GM20431 (cell line): ENCODE data around the gene NFKBIE.
"Not testable (repeated sequence)": the region's sequence is repeated elsewhere in the genome, so short reads cannot be mapped to it uniquely, and the experiment has no call there.

Experiments
- in situ Hi-C: fragments of 300-500 bp; cut with MseI, MboI; formaldehyde crosslinking; loops from one replicate; pipeline ENCODE4 v1.15.0; 2020; ENCODE audit warnings: low sequenced_read_pairs; ENCODE audit not compliant: unreplicated experiment

Gene NFKBIE, protein sequence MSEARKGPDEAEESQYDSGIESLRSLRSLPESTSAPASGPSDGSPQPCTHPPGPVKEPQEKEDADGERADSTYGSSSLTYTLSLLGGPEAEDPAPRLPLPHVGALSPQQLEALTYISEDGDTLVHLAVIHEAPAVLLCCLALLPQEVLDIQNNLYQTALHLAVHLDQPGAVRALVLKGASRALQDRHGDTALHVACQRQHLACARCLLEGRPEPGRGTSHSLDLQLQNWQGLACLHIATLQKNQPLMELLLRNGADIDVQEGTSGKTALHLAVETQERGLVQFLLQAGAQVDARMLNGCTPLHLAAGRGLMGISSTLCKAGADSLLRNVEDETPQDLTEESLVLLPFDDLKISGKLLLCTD

GRCh38 chr6:44265007-44265721 is at the start of gene NFKBIE:
Gene NFKBIE (minus strand): TSS chr6:44265551. CDS start chr6:44265346, 205 bp downstream.
- in situ Hi-C loops = no loop called here

- in situ Hi-C loops = not testable (repeated sequence)
Measured at GRCh38 chr6:44314657-44315056, 49.3 kb upstream of the NFKBIE start.

GRCh38 chr6:44312901-44313788 is 47.8 kb upstream of the NFKBIE start, which contains the start of gene AARS2:
Gene AARS2 (minus strand): TSS chr6:44313347. CDS start chr6:44313323, 24 bp downstream.
- in situ Hi-C loops = no loop called here

GRCh38 chr6:44311767-44312166 is 46.4 kb upstream of the NFKBIE start:
- in situ Hi-C loops = no loop called here

GRCh38 chr6:44311304-44311703 is 46.0 kb upstream of the NFKBIE start:
- in situ Hi-C loops = no loop called here

DNA sequence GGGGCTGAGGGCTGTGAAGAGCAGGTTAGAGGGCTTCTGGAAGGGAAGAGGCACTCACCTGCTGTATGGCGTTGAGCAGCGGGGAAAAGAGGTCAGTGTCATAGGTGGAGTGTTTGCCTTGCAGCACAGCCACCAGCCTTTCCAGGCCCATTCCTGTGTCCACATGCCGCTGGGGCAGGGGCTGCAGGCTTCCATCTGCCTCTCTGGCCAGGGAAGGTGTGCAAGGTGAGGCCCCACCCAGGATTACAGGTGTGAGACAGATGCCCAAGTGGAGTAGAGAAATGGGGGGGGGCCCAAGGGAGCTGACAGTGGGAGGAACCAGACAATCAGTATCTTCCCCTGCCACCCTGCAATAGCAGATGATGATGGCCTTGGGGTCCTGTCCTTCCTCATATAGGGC is 44.9 kb upstream of the NFKBIE start:
- in situ Hi-C loops = no loop called here

GRCh38 chr6:44309631-44310030 is 44.3 kb upstream of the NFKBIE start:
- in situ Hi-C loops = no loop called here

- in situ Hi-C loops = no loop called here
Measured at GRCh38 chr6:44309092-44309491, 43.7 kb upstream of the NFKBIE start.

DNA sequence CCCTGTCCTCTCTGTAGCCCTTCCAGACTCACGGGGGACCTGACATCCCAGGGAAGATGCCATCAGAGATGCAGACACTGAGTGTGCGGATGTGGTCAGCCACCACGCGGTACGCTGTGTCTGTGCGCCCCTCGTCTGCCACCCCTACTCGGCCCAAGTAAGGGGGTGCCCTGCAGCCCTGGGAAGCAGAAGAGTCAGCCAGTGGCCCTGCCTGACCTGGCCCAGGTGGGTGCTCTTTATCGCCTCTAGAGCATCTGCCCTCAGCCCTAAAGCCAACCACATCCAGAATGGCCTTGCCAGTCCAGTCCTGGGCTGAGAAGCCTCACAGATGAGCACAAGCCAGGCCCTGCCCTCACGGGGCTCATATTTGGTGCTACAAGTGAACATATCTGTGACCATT is 41.9 kb upstream of the NFKBIE start:
- in situ Hi-C loops = no loop called here

DNA sequence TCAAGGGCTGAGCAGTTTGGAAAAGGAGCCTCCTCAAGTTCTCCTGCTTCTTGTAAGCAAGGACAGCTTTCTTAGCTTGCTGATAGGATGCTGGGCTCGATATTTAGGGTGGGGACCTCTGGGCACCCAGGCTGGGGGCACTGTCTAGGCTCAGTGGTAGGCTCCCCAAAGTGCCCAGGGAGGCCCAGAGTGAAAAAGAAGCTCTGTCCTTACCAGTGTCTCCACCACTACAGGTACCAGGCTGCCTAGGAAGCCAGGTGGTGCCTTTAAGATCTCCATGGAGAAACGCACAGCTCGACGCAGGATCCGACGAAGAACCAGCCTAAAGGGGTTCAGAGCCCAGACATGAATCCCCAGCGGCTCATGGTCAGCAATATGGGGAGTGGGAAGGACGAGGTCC is 41.4 kb upstream of the NFKBIE start:
- in situ Hi-C loops = no loop called here

- in situ Hi-C loops = no loop called here
Measured at GRCh38 chr6:44305200-44305725, 39.9 kb upstream of the NFKBIE start.

DNA sequence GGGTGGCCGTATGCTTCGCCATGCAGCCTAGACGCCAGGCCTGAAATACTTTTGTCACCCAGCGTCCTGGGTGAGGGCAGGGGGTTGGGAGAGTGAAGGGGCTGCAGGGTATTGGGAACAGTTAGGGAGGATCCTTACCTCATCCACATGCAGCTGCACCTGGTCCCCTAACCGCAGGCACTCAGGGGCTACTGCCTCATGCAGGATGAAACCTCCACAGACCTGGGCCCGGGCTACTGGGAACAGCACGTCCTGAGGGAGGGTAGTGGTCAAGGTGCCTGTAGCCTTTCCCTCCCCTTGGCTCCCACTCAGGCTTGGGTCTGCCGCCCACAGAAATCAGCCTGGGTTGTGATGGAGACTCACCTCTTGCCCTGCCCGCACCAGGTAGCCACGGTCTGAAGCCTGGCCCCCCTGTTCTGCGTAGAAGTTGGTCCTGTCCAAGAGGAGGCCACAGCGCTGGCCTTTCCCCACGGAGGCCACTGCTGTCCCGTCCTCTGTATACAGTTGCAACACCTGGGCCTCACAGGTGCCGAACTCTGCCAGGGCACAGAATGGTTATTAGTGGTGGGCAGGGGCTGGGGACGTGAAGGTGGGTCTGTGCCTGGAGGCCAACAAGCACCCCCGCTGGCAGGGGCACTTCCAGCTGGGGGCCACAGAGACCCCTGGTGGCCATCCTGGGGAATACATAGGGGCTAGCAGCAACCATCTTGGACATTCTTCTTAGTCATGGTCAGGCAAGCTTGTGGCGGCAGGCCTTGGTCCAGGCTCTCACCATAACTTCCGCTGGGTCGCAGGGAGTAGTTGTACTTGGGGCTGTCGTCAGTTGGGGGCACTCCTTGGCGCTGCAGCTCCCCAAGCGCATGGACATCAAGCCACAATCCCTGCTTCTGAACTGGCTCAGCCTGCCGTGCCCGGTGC is 39.2 kb upstream of the NFKBIE start:
- in situ Hi-C loops = no loop called here

DNA sequence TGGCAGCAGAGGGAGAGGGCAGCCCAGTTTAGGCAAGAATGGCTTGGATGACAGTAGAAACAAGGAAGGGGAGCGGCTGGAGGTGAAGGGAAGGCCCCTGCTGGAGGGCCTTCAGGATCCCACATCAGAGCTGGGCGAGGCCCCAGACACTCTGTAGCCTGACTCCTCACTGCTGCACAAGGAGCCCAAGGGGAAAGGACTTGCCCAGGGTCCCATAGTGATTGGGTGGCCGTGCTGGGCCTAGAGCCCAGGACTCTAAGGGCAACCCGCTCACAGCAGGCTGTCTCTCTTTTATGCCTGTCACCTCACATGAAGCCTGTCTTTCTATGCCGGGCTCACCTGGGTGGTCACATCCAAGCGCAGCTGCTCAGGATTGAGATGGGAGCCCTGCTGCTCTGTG is 38.5 kb upstream of the NFKBIE start:
- in situ Hi-C loops = no loop called here

- in situ Hi-C loops = no loop called here
Measured at GRCh38 chr6:44302856-44303255, 37.5 kb upstream of the NFKBIE start.

GRCh38 chr6:44301782-44302564 is 36.6 kb upstream of the NFKBIE start:
- in situ Hi-C loops = no loop called here

DNA sequence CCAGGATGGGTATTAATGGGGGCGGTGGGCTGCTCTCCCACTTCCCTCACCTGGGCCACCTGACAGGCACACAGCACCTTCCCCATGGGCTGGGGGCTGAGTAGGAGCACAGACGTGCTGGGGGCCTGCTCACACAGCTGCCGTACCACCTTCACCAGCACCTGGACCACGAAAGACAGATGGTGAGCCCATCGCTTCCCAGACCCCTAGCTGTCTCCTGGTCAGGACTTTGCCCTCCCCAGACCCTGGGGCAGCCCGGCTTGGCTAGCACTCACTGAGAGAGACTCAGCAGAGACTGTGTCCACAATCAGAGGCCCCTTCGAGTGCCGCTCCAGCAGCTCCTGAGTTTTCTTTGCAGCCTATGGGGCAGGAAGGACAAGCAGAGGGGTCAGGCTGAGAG is 35.8 kb upstream of the NFKBIE start:
- in situ Hi-C loops = no loop called here

GRCh38 chr6:44300292-44300823 is 35.0 kb upstream of the NFKBIE start:
- in situ Hi-C loops = no loop called here

DNA sequence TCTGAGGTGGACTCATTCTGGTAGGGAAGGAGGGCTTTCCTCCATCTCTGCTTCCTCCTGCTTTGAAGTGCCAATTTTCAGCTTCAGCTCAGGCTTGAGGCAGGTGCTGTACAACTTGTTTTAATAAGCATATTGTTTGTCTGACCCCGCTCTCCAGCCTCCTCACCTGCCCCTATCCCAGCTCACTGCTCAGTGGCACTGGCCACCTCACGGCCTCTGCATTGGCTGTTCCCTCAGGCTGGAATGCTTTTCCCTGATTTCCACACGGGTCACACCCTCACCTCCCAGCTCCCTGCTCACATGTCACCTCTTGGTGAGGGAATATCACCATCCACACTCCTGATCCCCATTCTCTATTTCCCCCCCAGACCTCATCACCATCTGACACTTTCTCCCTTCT is 33.5 kb upstream of the NFKBIE start:
- in situ Hi-C loops = no loop called here
